ENCODE results near the gene CCNL2. TPM values are rescaled to one million over a fixed set of nuclear protein-coding genes. Genes with fewer than 3 reads are reported as not detected.

The CCNL2 gene
- total RNA-seq, 1 experiment from 2014 or later, result 173 TPM

DNA sequence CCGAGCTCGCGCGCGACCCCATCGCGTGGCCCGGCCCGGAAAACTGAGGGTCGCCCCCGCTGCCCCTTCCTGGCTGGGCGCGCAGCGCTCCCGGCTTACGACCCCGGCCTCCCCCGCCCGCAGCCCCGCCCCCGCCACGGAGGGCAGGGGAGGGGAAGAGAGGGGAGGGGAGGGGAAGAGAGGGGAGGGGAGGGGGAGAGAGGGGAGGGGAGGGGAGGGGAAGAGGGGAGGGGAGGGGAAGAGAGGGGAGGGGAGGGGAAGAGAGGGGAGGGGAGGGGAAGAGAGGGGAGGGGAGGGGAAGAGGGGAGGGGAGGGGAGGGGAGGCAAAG lies 28.6 kb upstream of the CCNL2 start:
- Histone ChIP-seq H4K5ac (ENCODE audit: insufficient read length, low read depth, low read length) (no peak overlapping the region), H3K4me2 (ENCODE audit: insufficient read depth, insufficient read length, low read length) (no peak overlapping the region), H4K91ac (ENCODE audit: insufficient read length, low read depth, low read length) (no peak overlapping the region), H3K27ac (ENCODE audit: insufficient read length, low read depth, low read length) (no peak overlapping the region), H2BK5ac (ENCODE audit: insufficient read length, low read length) (no peak overlapping the region), H3T11ph (ENCODE audit: low read length) (no peak overlapping the region), H2BK120ac (ENCODE audit: low read depth, low read length, poor library complexity, severe bottlenecking) (no peak overlapping the region), H3K27me3 (ENCODE audit: insufficient read depth, low read length) (no peaks in the 10 kb centered on the region), H3K23ac (ENCODE audit: insufficient read length, low read depth, low read length) (no peak overlapping the region), H3K4me1 (ENCODE audit: insufficient read depth, low read length) (peaks cover 3% of the 10 kb centered on the region; the same call in 1 of the 2 replicates), H4K20me1 (ENCODE audit: control insufficient read depth, insufficient read depth, insufficient read length) (no peaks in the 10 kb centered on the region), H3K56ac (ENCODE audit: insufficient read length, low read depth, low read length) (no peak overlapping the region), H3K9me3 (ENCODE audit: control insufficient read depth, low read depth, low read length) (no peaks in the 10 kb centered on the region), H4K8ac (replicated peaks; ENCODE audit: insufficient read length, low read depth, low read length) (no peak overlapping the region), H3K79me2 (ENCODE audit: insufficient read depth, low read length) (no peaks in the 10 kb centered on the region), H3K14ac (ENCODE audit: insufficient read depth, low read length) (peak overlapping the region; percentile 80; the same call in 1 of the 2 replicates), H2BK12ac (ENCODE audit: insufficient read length, low read depth, low read length) (no peak overlapping the region), H2BK15ac (ENCODE audit: low read depth, low read length) (no peak overlapping the region), H2AFZ (ENCODE audit: low read length) (no peak overlapping the region), H3K9ac (ENCODE audit: extremely low read depth, insufficient read length, low read length) (no peak overlapping the region), H2AK5ac (ENCODE audit: insufficient read length, low read length) (no peak overlapping the region), H2BK20ac (ENCODE audit: low read depth, low read length, poor library complexity, severe bottlenecking) (no peak overlapping the region), H3K18ac (ENCODE audit: insufficient read length, low read depth, low read length) (no peak overlapping the region), H3K23me2 (ENCODE audit: insufficient read length, low read depth, low read length, poor library complexity, severe bottlenecking) (peaks cover 3% of the 10 kb centered on the region), H3K4ac (ENCODE audit: low read depth, low read length) (no peak overlapping the region), H3K79me1 (ENCODE audit: insufficient read depth, low read depth, low read length, poor library complexity, severe bottlenecking) (no peaks in the 10 kb centered on the region)
- DNase-seq, result peak; percentile 33
- H3K36me3 Mint-ChIP-seq (ENCODE audit: insufficient read depth in 1 of 3, low read depth in 3 of 3), result peaks cover 3 to 5% (median 4%) of the 10 kb centered on the region in 3 experiments; a peak in 6 of 7 replicates
- no CpG with 5 or more reads among the region's 22 CpGs for WGBS (ENCODE audit: extremely low coverage, insufficient read length, low lambda C conversion rate)
- H3K4me3 Mint-ChIP-seq, result 0 out of 5 replicates have a peak overlapping the region, but pooled peaks of 1 of the 2 experiments have one; percentile 31
- peaks cover 32 to 48% of the 10 kb centered on the region in 2 experiments for H3K4me1 Mint-ChIP-seq
- no peak for TF ChIP-seq CTCF (conservative IDR thresholded peaks at IDR 0.05)
- no peaks in the 10 kb centered on the region for H3K27me3 Mint-ChIP-seq (ENCODE audit: low read depth)
- H3K27ac Mint-ChIP-seq, result no peak overlapping the region
- peaks cover 3 to 4% of the 10 kb centered on the region in 2 experiments; a peak in 4 of 5 replicates for H3K9me3 Mint-ChIP-seq
